ENCODE data around the gene SOX14. TPM values are rescaled to one million over a fixed set of nuclear protein-coding genes. Genes with fewer than 3 reads are reported as not detected.

The SOX14 gene
- total and polyA plus RNA-seq, 2 of the 4 experiments (the other 2 are of a cell fraction): not detected

GRCh38 chr3:137778941-137779340, 14.8 kb downstream of the SOX14 start:
- Histone ChIP-seq H2BK15ac (ENCODE audit: low read depth, low read length) (no peak overlapping the region), H3K79me1 (ENCODE audit: low read depth in 1 of 2, low read length in 2 of 2) (no peaks in the 10 kb centered on the region), H3K23ac (ENCODE audit: low read depth, low read length) (no peak overlapping the region), H2BK120ac (ENCODE audit: low read depth, low read length) (no peak overlapping the region), H3K9me1 (ENCODE audit: insufficient read depth, low read length) (no peaks in the 10 kb centered on the region), H4K91ac (ENCODE audit: insufficient read depth, low read depth, low read length) (no peak overlapping the region), H2AK9ac (replicated peaks; ENCODE audit: low read depth, low read length, poor library complexity) (no peak overlapping the region), H2AK5ac (ENCODE audit: low read depth, low read length) (no peak overlapping the region), H2BK5ac (ENCODE audit: low read depth, low read length, poor library complexity, severe bottlenecking) (no peak overlapping the region), H3K18ac (ENCODE audit: low read depth, low read length) (no peak overlapping the region), H3K4ac (ENCODE audit: low read depth, low read length) (no peak overlapping the region), H3K27me3 (ENCODE audit: control insufficient read depth, insufficient read depth, low read length) (no peaks in the 10 kb centered on the region; the same call in 1 of the 2 replicates), H3K4me1 (ENCODE audit: control insufficient read depth, insufficient read depth, low read length) (no peaks in the 10 kb centered on the region), H3K4me3 (ENCODE audit: insufficient read depth, low read depth, low read length) (no peak overlapping the region), H4K8ac (ENCODE audit: low read depth in 2 of 2, low read length in 2 of 2) (no peak overlapping the region), H3K36me3 (ENCODE audit: control insufficient read depth, insufficient read depth, low read length) (no peaks in the 10 kb centered on the region), H3K27ac (ENCODE audit: insufficient read depth, low read length) (no peak overlapping the region), H3K4me2 (ENCODE audit: low read depth, low read length) (no peak overlapping the region), H4K20me1 (ENCODE audit: insufficient read depth, low read length) (no peaks in the 10 kb centered on the region), H4K5ac (ENCODE audit: low read depth, low read length) (no peak overlapping the region), H3K9ac (ENCODE audit: low read depth, low read length) (no peak overlapping the region), H3K9me3 (ENCODE audit: control insufficient read depth, insufficient read depth, low read length) (no peaks in the 10 kb centered on the region), H2BK20ac (ENCODE audit: low read depth, low read length) (no peak overlapping the region), H3K56ac (ENCODE audit: extremely low read depth, insufficient read depth, low read length) (no peak overlapping the region), H3K14ac (replicated peaks; ENCODE audit: low read depth, low read length) (no peak overlapping the region), H2AFZ (replicated peaks; ENCODE audit: low read length, poor library complexity) (no peak overlapping the region)
- no peak for DNase-seq
- no TSS peak for BruUV-seq (replicated peaks)
- in situ Hi-C loops (cut with MboI; ENCODE audit: low sequenced_read_pairs): no loop called here
- WGBS, 2 experiments (ENCODE audit: extremely low coverage in 2 of 2, insufficient read length in 1 of 2): no CpG with 5 or more reads among the region's 2 CpGs
- TF ChIP-seq MAFK (IDR thresholded peaks at IDR 0.05; ENCODE audit: low read depth, low read length) (no peak), MAZ (IDR thresholded peaks at IDR 0.05; ENCODE audit: borderline replicate concordance, low read depth, low read length) (no peak), NFE2L2 (IDR thresholded peaks at IDR 0.05; ENCODE audit: low read depth, low read length) (no peak), CEBPB (IDR thresholded peaks at IDR 0.05; ENCODE audit: low read depth, low read length) (no peak), CHD1 (IDR thresholded peaks at IDR 0.05; ENCODE audit: low read depth, low read length) (no peak), MXI1 (IDR thresholded peaks at IDR 0.05; ENCODE audit: borderline replicate concordance, low read depth, low read length) (no peak), RFX5 (IDR thresholded peaks at IDR 0.05; ENCODE audit: low read depth, low read length) (no peak), SMC3 (IDR thresholded peaks at IDR 0.05; ENCODE audit: low read depth, low read length) (no peak), USF2 (IDR thresholded peaks at IDR 0.05; ENCODE audit: low read depth, low read length) (no peak), RCOR1 (IDR thresholded peaks at IDR 0.05; ENCODE audit: insufficient replicate concordance, low read length) (no peak), POLR2A (IDR thresholded peaks at IDR 0.05; ENCODE audit: low read depth, low read length) (no peak), FOS (IDR thresholded peaks at IDR 0.05; ENCODE audit: low read depth, low read length) (no peak), BHLHE40 (IDR thresholded peaks at IDR 0.05; ENCODE audit: low read depth, low read length) (no peak), RAD21 (IDR thresholded peaks at IDR 0.05; ENCODE audit: low read length) (no peak)
- TF ChIP-seq, protein P1, sequence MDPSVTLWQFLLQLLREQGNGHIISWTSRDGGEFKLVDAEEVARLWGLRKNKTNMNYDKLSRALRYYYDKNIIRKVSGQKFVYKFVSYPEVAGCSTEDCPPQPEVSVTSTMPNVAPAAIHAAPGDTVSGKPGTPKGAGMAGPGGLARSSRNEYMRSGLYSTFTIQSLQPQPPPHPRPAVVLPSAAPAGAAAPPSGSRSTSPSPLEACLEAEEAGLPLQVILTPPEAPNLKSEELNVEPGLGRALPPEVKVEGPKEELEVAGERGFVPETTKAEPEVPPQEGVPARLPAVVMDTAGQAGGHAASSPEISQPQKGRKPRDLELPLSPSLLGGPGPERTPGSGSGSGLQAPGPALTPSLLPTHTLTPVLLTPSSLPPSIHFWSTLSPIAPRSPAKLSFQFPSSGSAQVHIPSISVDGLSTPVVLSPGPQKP (IDR thresholded peaks at IDR 0.05; ENCODE audit: borderline replicate concordance, low read depth, low read length): no peak
- TF ChIP-seq, protein P2, sequence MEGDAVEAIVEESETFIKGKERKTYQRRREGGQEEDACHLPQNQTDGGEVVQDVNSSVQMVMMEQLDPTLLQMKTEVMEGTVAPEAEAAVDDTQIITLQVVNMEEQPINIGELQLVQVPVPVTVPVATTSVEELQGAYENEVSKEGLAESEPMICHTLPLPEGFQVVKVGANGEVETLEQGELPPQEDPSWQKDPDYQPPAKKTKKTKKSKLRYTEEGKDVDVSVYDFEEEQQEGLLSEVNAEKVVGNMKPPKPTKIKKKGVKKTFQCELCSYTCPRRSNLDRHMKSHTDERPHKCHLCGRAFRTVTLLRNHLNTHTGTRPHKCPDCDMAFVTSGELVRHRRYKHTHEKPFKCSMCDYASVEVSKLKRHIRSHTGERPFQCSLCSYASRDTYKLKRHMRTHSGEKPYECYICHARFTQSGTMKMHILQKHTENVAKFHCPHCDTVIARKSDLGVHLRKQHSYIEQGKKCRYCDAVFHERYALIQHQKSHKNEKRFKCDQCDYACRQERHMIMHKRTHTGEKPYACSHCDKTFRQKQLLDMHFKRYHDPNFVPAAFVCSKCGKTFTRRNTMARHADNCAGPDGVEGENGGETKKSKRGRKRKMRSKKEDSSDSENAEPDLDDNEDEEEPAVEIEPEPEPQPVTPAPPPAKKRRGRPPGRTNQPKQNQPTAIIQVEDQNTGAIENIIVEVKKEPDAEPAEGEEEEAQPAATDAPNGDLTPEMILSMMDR (conservative IDR thresholded peaks at IDR 0.05; ENCODE audit: low read depth, low read length): no peak
- no peak for ATAC-seq (ENCODE audit: low read depth)
- ChIA-PET POLR2A (ENCODE audit: unreplicated experiment) (no interaction called here), CTCF (no interaction called here)
- dilution Hi-C loops (cut with HindIII; ENCODE audit: low sequenced_read_pairs, unreplicated experiment): no loop called here
- intact Hi-C loops (cut with micrococcal nuclease): no loop called here

Data from IMR-90 (cell line).